ENCODE measurements around the gene ADGRF1. TPM values are rescaled to one million over a fixed set of nuclear protein-coding genes. Genes with fewer than 3 reads are reported as not detected.

Gene ADGRF1
- total RNA-seq, 1 donor from 2014 or later: not detected

GRCh38 chr6:47083586-47084047, 41.5 kb upstream of the ADGRF1 start:
- Mint-ChIP-seq H3K4me3 (ENCODE audit: unreplicated experiment) (no peak overlapping the region), H3K36me3 (ENCODE audit: low read depth) (no peaks in the 10 kb centered on the region), H3K27ac (ENCODE audit: unreplicated experiment) (peak overlapping the region; percentile 73), H3K4me1 (ENCODE audit: low read depth) (peaks cover 23% of the 10 kb centered on the region), H3K9me3 (ENCODE audit: low read depth) (no peaks in the 10 kb centered on the region), H3K27me3 (ENCODE audit: low read depth) (no peaks in the 10 kb centered on the region)
- TF ChIP-seq CTCF (IDR thresholded peaks at IDR 0.05): no peak
- DNase-seq (ENCODE audit: low spot score): no peak

GRCh38 chr6:47080083-47080596, 38.0 kb upstream of the ADGRF1 start:
- Mint-ChIP-seq H3K27me3 (ENCODE audit: low read depth) (peaks cover 3% of the 10 kb centered on the region), H3K36me3 (ENCODE audit: low read depth) (no peaks in the 10 kb centered on the region), H3K4me3 (ENCODE audit: unreplicated experiment) (no peak overlapping the region), H3K4me1 (ENCODE audit: low read depth) (peaks cover 43% of the 10 kb centered on the region), H3K9me3 (ENCODE audit: low read depth) (no peaks in the 10 kb centered on the region), H3K27ac (ENCODE audit: unreplicated experiment) (no peak overlapping the region)
- no peak for TF ChIP-seq CTCF (IDR thresholded peaks at IDR 0.05)
- no peak for DNase-seq (ENCODE audit: low spot score)

GRCh38 chr6:47079638-47080037, 37.5 kb upstream of the ADGRF1 start:
- DNase-seq (ENCODE audit: low spot score): no peak
- TF ChIP-seq CTCF (IDR thresholded peaks at IDR 0.05): peak; percentile 17
- Mint-ChIP-seq H3K4me1 (ENCODE audit: low read depth) (peaks cover 40% of the 10 kb centered on the region), H3K27me3 (ENCODE audit: low read depth) (peaks cover 5% of the 10 kb centered on the region), H3K36me3 (ENCODE audit: low read depth) (no peaks in the 10 kb centered on the region), H3K27ac (ENCODE audit: unreplicated experiment) (no peak overlapping the region), H3K9me3 (ENCODE audit: low read depth) (no peaks in the 10 kb centered on the region), H3K4me3 (ENCODE audit: unreplicated experiment) (no peak overlapping the region)

- Mint-ChIP-seq H3K4me1 (ENCODE audit: low read depth) (peaks cover 34% of the 10 kb centered on the region), H3K9me3 (ENCODE audit: low read depth) (no peaks in the 10 kb centered on the region), H3K27ac (ENCODE audit: unreplicated experiment) (no peak overlapping the region), H3K27me3 (ENCODE audit: low read depth) (peaks cover 5% of the 10 kb centered on the region), H3K36me3 (ENCODE audit: low read depth) (no peaks in the 10 kb centered on the region), H3K4me3 (ENCODE audit: unreplicated experiment) (no peak overlapping the region)
- no peak for DNase-seq (ENCODE audit: low spot score)
- TF ChIP-seq CTCF (IDR thresholded peaks at IDR 0.05): no peak
These were observed 36.9 kb upstream of the ADGRF1 start for GRCh38 chr6:47078991-47079390.

GRCh38 chr6:47076422-47077344, 34.6 kb upstream of the ADGRF1 start:
- H3K4me3 Mint-ChIP-seq (ENCODE audit: unreplicated experiment): no peak overlapping the region
- TF ChIP-seq CTCF (IDR thresholded peaks at IDR 0.05): no peak
- no peaks in the 10 kb centered on the region for H3K36me3 Mint-ChIP-seq (ENCODE audit: low read depth)
- H3K4me1 Mint-ChIP-seq (ENCODE audit: low read depth): peaks cover 21% of the 10 kb centered on the region
- H3K27ac Mint-ChIP-seq (ENCODE audit: unreplicated experiment): peak overlapping the region; percentile 62
- H3K27me3 Mint-ChIP-seq (ENCODE audit: low read depth): peaks cover 5% of the 10 kb centered on the region
- H3K9me3 Mint-ChIP-seq (ENCODE audit: low read depth): no peaks in the 10 kb centered on the region
- DNase-seq (ENCODE audit: low spot score): no peak
